ENCODE data around the gene TMEM86A.
A peak's percentile ranks its signal among the peaks of the same experiment; 100 is the strongest.

TMEM86A gene

GRCh38 chr11:18721561-18722292, 23.1 kb downstream of the TMEM86A start:
- H3K9ac ChIP-seq (ENCODE audit: low read length) = peak overlapping the region; percentile 57; the same call in 1 of the 2 replicates
- no peaks in the 10 kb centered on the region for H3K9me3 ChIP-seq (ENCODE audit: low read length)

GRCh38 chr11:18722293-18722637, 23.7 kb downstream of the TMEM86A start:
- Histone ChIP-seq H4K20me1 (ENCODE audit: insufficient read depth, low read length) (no peaks in the 10 kb centered on the region), H3K36me3 (ENCODE audit: insufficient read depth, low read length) (no peaks in the 10 kb centered on the region), H2AFZ (ENCODE audit: low read length) (no peak overlapping the region), H3K9me3 (ENCODE audit: low read length) (no peaks in the 10 kb centered on the region), H3K4me2 (ENCODE audit: low read length) (peak overlapping the region; percentile 86), H3K9ac (ENCODE audit: low read length) (no peak overlapping the region), H3K4me1 (ENCODE audit: insufficient read depth, low read length, severe bottlenecking) (peaks cover 9% of the 10 kb centered on the region), H3K9me2 (ENCODE audit: low read depth, low read length) (no peaks in the 10 kb centered on the region), H3K4me3 (ENCODE audit: low read depth, low read length, poor library complexity, severe bottlenecking) (peak overlapping the region; percentile 66), H3K79me2 (ENCODE audit: insufficient read depth, low read length) (no peaks in the 10 kb centered on the region), H3F3A (ENCODE audit: insufficient read depth, low read length) (no peaks in the 10 kb centered on the region), H3K27ac (ENCODE audit: low read depth, low read length, poor library complexity, severe bottlenecking) (no peak overlapping the region), H3K27me3 (ENCODE audit: insufficient read depth, low read length) (no peaks in the 10 kb centered on the region)
- TF ChIP-seq EZH2 (IDR thresholded peaks at IDR 0.05; ENCODE audit: borderline replicate concordance, low read length) = no peak
- TF ChIP-seq, protein P1, sequence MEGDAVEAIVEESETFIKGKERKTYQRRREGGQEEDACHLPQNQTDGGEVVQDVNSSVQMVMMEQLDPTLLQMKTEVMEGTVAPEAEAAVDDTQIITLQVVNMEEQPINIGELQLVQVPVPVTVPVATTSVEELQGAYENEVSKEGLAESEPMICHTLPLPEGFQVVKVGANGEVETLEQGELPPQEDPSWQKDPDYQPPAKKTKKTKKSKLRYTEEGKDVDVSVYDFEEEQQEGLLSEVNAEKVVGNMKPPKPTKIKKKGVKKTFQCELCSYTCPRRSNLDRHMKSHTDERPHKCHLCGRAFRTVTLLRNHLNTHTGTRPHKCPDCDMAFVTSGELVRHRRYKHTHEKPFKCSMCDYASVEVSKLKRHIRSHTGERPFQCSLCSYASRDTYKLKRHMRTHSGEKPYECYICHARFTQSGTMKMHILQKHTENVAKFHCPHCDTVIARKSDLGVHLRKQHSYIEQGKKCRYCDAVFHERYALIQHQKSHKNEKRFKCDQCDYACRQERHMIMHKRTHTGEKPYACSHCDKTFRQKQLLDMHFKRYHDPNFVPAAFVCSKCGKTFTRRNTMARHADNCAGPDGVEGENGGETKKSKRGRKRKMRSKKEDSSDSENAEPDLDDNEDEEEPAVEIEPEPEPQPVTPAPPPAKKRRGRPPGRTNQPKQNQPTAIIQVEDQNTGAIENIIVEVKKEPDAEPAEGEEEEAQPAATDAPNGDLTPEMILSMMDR (IDR thresholded peaks at IDR 0.05; ENCODE audit: low read length) = no peak; the same call in none of the 2 replicates

More at GRCh38 chr11:18721561-18722292, 23.1 kb downstream of the TMEM86A start:
- no peaks in the 10 kb centered on the region for H3K27me3 ChIP-seq (ENCODE audit: insufficient read depth, low read length)
- H3K4me1 ChIP-seq (ENCODE audit: insufficient read depth, low read length, severe bottlenecking) = peaks cover 9% of the 10 kb centered on the region
- H2AFZ ChIP-seq (ENCODE audit: low read length) = peak overlapping the region; percentile 38; the same call in 1 of the 2 replicates
- no peaks in the 10 kb centered on the region for H3K9me2 ChIP-seq (ENCODE audit: low read depth, low read length)
- peak overlapping the region; percentile 66 for H3K4me3 ChIP-seq (ENCODE audit: low read depth, low read length, poor library complexity, severe bottlenecking)
- no peaks in the 10 kb centered on the region for H3K79me2 ChIP-seq (ENCODE audit: insufficient read depth, low read length)
- H3K4me2 ChIP-seq (ENCODE audit: low read length) = peak overlapping the region; percentile 86
- TF ChIP-seq EZH2 (IDR thresholded peaks at IDR 0.05; ENCODE audit: borderline replicate concordance, low read length) = no peak
- TF ChIP-seq, protein P1 (IDR thresholded peaks at IDR 0.05; ENCODE audit: low read length) = peak; percentile 73
- no peak overlapping the region for H3K27ac ChIP-seq (ENCODE audit: low read depth, low read length, poor library complexity, severe bottlenecking)
- no peaks in the 10 kb centered on the region for H3K36me3 ChIP-seq (ENCODE audit: insufficient read depth, low read length)
- H3F3A ChIP-seq (ENCODE audit: insufficient read depth, low read length) = no peaks in the 10 kb centered on the region
- H4K20me1 ChIP-seq (ENCODE audit: insufficient read depth, low read length) = no peaks in the 10 kb centered on the region

DNA sequence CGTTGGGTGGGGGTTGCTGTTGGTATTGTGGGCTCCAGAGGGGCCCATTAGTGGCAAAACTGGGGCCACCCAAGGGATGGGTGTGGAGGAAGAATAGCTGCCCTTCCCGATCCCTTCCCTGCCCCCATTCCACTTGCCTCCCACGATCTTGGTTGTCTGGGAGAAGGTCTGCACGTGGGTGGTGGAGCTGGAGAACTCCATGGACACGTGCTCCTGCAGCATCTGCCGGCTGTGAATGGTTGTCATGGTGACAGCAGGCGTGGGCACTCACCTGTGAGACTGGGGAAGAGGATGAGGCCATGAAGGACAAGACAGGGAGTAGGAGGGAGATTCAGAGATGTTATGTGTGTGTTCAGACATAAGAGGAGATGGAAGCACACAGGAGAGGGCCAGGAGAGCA, 25.4 kb downstream of the TMEM86A start:
- H3K27me3 ChIP-seq (ENCODE audit: insufficient read depth, low read length) = no peaks in the 10 kb centered on the region
- no peaks in the 10 kb centered on the region for H3K79me2 ChIP-seq (ENCODE audit: insufficient read depth, low read length)
- no peak overlapping the region for H2AFZ ChIP-seq (ENCODE audit: low read length)
- H3K36me3 ChIP-seq (ENCODE audit: insufficient read depth, low read length) = no peaks in the 10 kb centered on the region
- H3K4me2 ChIP-seq (ENCODE audit: low read length) = no peak overlapping the region
- H4K20me1 ChIP-seq (ENCODE audit: insufficient read depth, low read length) = no peaks in the 10 kb centered on the region
- H3K4me3 ChIP-seq (ENCODE audit: low read depth, low read length, poor library complexity, severe bottlenecking) = no peak overlapping the region
- no peak overlapping the region for H3K9ac ChIP-seq (ENCODE audit: low read length)
- H3K27ac ChIP-seq (ENCODE audit: low read depth, low read length, poor library complexity, severe bottlenecking) = no peak overlapping the region
- no peak for TF ChIP-seq EZH2 (IDR thresholded peaks at IDR 0.05; ENCODE audit: borderline replicate concordance, low read length)
- TF ChIP-seq, protein P1 (IDR thresholded peaks at IDR 0.05; ENCODE audit: low read length) = no peak
- H3K9me2 ChIP-seq (ENCODE audit: low read depth, low read length) = no peaks in the 10 kb centered on the region
- no peaks in the 10 kb centered on the region for H3F3A ChIP-seq (ENCODE audit: insufficient read depth, low read length)
- H3K4me1 ChIP-seq (ENCODE audit: insufficient read depth, low read length, severe bottlenecking) = peaks cover 12% of the 10 kb centered on the region
- H3K9me3 ChIP-seq (ENCODE audit: low read length) = no peaks in the 10 kb centered on the region
